HEK293 (cell line): Measurements from ENCODE around the gene UBAP2L.

Experiments used
- CTCF ChIA-PET: fragments of 350-600 bp; formaldehyde crosslinking; extraction: SDS; loops from one replicate; lab custom pipeline; 2021; ENCODE audit warnings: antibody characterized with exemption; lab: Yijun Ruan, JAX
- POLR2A ChIA-PET: fragments of 300-600 bp; formaldehyde crosslinking; extraction: SDS; loops from one replicate; lab custom pipeline; 2020; ENCODE audit warnings: antibody characterized with exemption, inconsistent platforms; lab: Yijun Ruan, JAX
- H3K27ac ChIP-seq: fragments of 200-500 bp; sonication (Bioruptor generic); 2 replicates; pipeline ENCODE4 v1.5.1; 2014; ENCODE audit warnings: low read depth, low read length, control low read depth, inconsistent platforms; ENCODE audit errors: extremely low read depth
- H3K36me3 ChIP-seq, 2 experiments: fragments of 200-500 bp in 1 of 2; sonication (Bioruptor generic) in 1 of 2; 1 replicate in 1 of 2; 2 replicates in 1 of 2; pipeline ENCODE4 v1.5.1; 2014 to 2017; ENCODE audit warnings: inconsistent platforms in 2 of 2, low read length in 2 of 2; ENCODE audit not compliant: control insufficient read depth in 2 of 2, insufficient read depth in 1 of 2
- H3K4me1 ChIP-seq: fragments of 200-500 bp; sonication (Bioruptor generic); 2 replicates; pipeline ENCODE4 v1.5.1; 2014; ENCODE audit warnings: mild to moderate bottlenecking, low read length, inconsistent platforms; ENCODE audit not compliant: control insufficient read depth, insufficient read depth
- H3K4me3 ChIP-seq: 2 replicates; pipeline ENCODE4 v1.5.1; 2011; ENCODE audit warnings: low read depth, mild to moderate bottlenecking, control low read depth, low read length, moderate library complexity
- H3K9me3 ChIP-seq: fragments of 200-500 bp; sonication (Bioruptor generic); 2 replicates; pipeline ENCODE4 v1.5.1; 2014; ENCODE audit warnings: low read depth, low read length, inconsistent platforms; ENCODE audit not compliant: control insufficient read depth, insufficient read depth
- HIC1 ChIP-seq: fragments of 450-650 bp; formaldehyde crosslinking; IDR thresholded peaks from 2 replicates; pipeline ENCODE4 v1.5.1; 2016; ENCODE audit warnings: missing biosample characterization, missing genetic modification characterization
- HOXC10 ChIP-seq: sonication (generic); formaldehyde crosslinking; IDR thresholded peaks from 2 replicates; pipeline ENCODE4 v1.8.1; 2023; ENCODE audit warnings: mild to moderate bottlenecking, missing genetic modification reagents
- TRIM28 ChIP-seq: IDR thresholded peaks from 2 replicates; pipeline ENCODE4 v1.6.1; 2011; ENCODE audit warnings: low read length, control low read depth, borderline replicate concordance
- ZBTB17 ChIP-seq: fragments of 450-650 bp; formaldehyde crosslinking; IDR thresholded peaks from 2 replicates; pipeline ENCODE4 v1.5.1; 2016; ENCODE audit warnings: missing biosample characterization, missing genetic modification characterization
- ZNF335 ChIP-seq: fragments of 450-650 bp; formaldehyde crosslinking; conservative IDR thresholded peaks from 2 replicates; pipeline ENCODE4 v1.5.1; 2016; ENCODE audit warnings: missing biosample characterization, missing genetic modification characterization
- ZNF350 ChIP-seq: fragments of 450-650 bp; formaldehyde crosslinking; IDR thresholded peaks from 2 replicates; pipeline ENCODE4 v1.5.0; 2017; ENCODE audit warnings: missing biosample characterization, mild to moderate bottlenecking, missing genetic modification characterization
- ZNF394 ChIP-seq: fragments of 450-650 bp; formaldehyde crosslinking; IDR thresholded peaks from 2 replicates; pipeline ENCODE4 v1.5.1; 2016; ENCODE audit warnings: missing biosample characterization, missing genetic modification characterization, mild to moderate bottlenecking, moderate library complexity, borderline replicate concordance
- ZNF449 ChIP-seq: fragments of 450-650 bp; formaldehyde crosslinking; IDR thresholded peaks from 2 replicates; pipeline ENCODE4 v1.5.1; 2017; ENCODE audit warnings: missing biosample characterization, mild to moderate bottlenecking, missing genetic modification characterization, moderate library complexity
- ZNF530 ChIP-seq: fragments of 450-650 bp; formaldehyde crosslinking; IDR thresholded peaks from 2 replicates; pipeline ENCODE4 v1.5.1; 2016; ENCODE audit warnings: low read depth, missing biosample characterization, missing genetic modification characterization
- ZNF660 ChIP-seq: fragments of 450-650 bp; IDR thresholded peaks from 2 replicates; pipeline ENCODE4 v1.5.1; 2018; ENCODE audit warnings: missing biosample characterization, mild to moderate bottlenecking, missing genetic modification characterization
- ZNF677 ChIP-seq: fragments of 450-650 bp; IDR thresholded peaks from 2 replicates; pipeline ENCODE4 v1.5.0; 2018; ENCODE audit warnings: missing biosample characterization, mild to moderate bottlenecking, missing genetic modification characterization, moderate library complexity
- ZNF776 ChIP-seq: fragments of 450-650 bp; formaldehyde crosslinking; IDR thresholded peaks from 2 replicates; pipeline ENCODE4 v1.5.0; 2017; ENCODE audit warnings: missing biosample characterization, missing genetic modification characterization, borderline replicate concordance
- ZNF785 ChIP-seq: fragments of 450-650 bp; formaldehyde crosslinking; IDR thresholded peaks from 2 replicates; pipeline ENCODE4 v1.5.1; 2016; ENCODE audit warnings: missing biosample characterization, missing genetic modification characterization
- TF ChIP-seq, protein P1 (sequence below): fragments of 450-650 bp; formaldehyde crosslinking; IDR thresholded peaks from 2 replicates; pipeline ENCODE4 v1.5.1; 2016; ENCODE audit warnings: missing biosample characterization, missing genetic modification characterization
- TF ChIP-seq, protein P2 (sequence below): fragments of 450-650 bp; formaldehyde crosslinking; IDR thresholded peaks from 2 replicates; pipeline ENCODE4 v1.5.1; 2016; ENCODE audit warnings: missing biosample characterization, missing genetic modification characterization
- TF ChIP-seq, protein P3 (sequence below): fragments of 450-650 bp; formaldehyde crosslinking; optimal IDR thresholded peaks from 2 replicates; pipeline ENCODE3; 2016; ENCODE audit warnings: missing biosample characterization, mild to moderate bottlenecking, missing genetic modification characterization

UBAP2L gene

DNA sequence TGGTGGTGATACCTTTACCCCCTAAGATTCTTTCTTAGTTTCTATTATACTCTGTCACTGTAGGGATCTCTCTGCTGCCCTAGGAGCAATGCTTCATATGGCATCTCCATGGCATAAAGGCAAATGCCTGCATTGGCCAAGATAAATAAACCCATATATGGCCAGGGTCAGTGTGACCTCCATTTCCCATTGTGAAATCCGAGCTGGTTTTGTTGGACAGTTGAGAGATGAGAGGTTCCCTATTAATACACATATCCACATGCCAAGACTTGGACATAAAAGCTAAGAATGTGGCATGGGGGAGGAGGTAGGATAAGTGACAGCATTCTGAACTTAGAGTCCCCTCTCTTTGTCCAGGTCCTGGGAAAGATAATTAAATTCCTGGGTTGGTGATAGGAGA, 30.2 kb upstream of the UBAP2L start (continued):
- TF ChIP-seq ZNF530 (tag by site-specific recombination) (no peak), ZNF785 (tag by site-specific recombination) (no peak), ZNF660 (no peak), HIC1 (no peak), ZNF776 (tag by site-specific recombination) (no peak), ZNF449 (tag by site-specific recombination) (no peak), HOXC10 (CRISPR knock-in tag) (no peak)
- TF ChIP-seq, protein P1, sequence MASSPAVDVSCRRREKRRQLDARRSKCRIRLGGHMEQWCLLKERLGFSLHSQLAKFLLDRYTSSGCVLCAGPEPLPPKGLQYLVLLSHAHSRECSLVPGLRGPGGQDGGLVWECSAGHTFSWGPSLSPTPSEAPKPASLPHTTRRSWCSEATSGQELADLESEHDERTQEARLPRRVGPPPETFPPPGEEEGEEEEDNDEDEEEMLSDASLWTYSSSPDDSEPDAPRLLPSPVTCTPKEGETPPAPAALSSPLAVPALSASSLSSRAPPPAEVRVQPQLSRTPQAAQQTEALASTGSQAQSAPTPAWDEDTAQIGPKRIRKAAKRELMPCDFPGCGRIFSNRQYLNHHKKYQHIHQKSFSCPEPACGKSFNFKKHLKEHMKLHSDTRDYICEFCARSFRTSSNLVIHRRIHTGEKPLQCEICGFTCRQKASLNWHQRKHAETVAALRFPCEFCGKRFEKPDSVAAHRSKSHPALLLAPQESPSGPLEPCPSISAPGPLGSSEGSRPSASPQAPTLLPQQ (tag by site-specific recombination), result no peak
- TF ChIP-seq, all 188 proteins: peak for 0

- TF ChIP-seq, protein P2, sequence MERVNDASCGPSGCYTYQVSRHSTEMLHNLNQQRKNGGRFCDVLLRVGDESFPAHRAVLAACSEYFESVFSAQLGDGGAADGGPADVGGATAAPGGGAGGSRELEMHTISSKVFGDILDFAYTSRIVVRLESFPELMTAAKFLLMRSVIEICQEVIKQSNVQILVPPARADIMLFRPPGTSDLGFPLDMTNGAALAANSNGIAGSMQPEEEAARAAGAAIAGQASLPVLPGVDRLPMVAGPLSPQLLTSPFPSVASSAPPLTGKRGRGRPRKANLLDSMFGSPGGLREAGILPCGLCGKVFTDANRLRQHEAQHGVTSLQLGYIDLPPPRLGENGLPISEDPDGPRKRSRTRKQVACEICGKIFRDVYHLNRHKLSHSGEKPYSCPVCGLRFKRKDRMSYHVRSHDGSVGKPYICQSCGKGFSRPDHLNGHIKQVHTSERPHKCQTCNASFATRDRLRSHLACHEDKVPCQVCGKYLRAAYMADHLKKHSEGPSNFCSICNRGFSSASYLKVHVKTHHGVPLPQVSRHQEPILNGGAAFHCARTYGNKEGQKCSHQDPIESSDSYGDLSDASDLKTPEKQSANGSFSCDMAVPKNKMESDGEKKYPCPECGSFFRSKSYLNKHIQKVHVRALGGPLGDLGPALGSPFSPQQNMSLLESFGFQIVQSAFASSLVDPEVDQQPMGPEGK (tag by site-specific recombination), result 0 out of 2 replicates have a peak, but pooled peaks have one; percentile 29
- TF ChIP-seq ZNF677 (tag by site-specific recombination), result no peak
- no peak for TF ChIP-seq ZNF394 (tag by site-specific recombination)
- no peak for TF ChIP-seq ZNF350
- 0 out of 2 replicates have a peak, but pooled peaks have one; percentile 20 for TF ChIP-seq ZNF335 (tag by site-specific recombination)
- no peak for TF ChIP-seq TRIM28
- TF ChIP-seq, protein P3, sequence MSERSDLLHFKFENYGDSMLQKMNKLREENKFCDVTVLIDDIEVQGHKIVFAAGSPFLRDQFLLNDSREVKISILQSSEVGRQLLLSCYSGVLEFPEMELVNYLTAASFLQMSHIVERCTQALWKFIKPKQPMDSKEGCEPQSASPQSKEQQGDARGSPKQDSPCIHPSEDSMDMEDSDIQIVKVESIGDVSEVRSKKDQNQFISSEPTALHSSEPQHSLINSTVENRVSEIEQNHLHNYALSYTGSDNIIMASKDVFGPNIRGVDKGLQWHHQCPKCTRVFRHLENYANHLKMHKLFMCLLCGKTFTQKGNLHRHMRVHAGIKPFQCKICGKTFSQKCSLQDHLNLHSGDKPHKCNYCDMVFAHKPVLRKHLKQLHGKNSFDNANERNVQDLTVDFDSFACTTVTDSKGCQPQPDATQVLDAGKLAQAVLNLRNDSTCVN (tag by site-specific recombination), result no peak
- TF ChIP-seq ZBTB17, result peak; percentile 66; the same call in 1 of the 2 replicates
- POLR2A ChIA-PET, result interaction anchor here (1.4 to 2.4 kb wide), 2 partner anchors 9 to 28 kb away, joined by 3 to 7 read pairs; partner anchors contain the start of gene UBAP2L
These were observed 28.7 kb upstream of the UBAP2L start, which contains the start of gene TPM3 for GRCh38 chr1:154191990-154192461. Gene TPM3, minus strand, starts transcription at chr1:154192100. Its CDS starts 82 bp downstream, at chr1:154192018.

More at GRCh38 chr1:154191990-154192461, 28.7 kb upstream of the UBAP2L start, which contains the start of gene TPM3:
- Histone ChIP-seq H3K27ac (no peak within 1 kb of the TSS), H3K36me3 (no peaks in the 10 kb centered on the region), H3K4me1 (peaks cover 3% of the 10 kb centered on the region), H3K4me3 (no peak within 1 kb of the TSS), H3K9me3 (no peaks in the 10 kb centered on the region)
- CTCF ChIA-PET, result interaction anchor here (0.6 to 2.4 kb wide), 2 partner anchors 143 to 386 kb away, joined by 4 to 11 read pairs; no protein-coding TSS in a partner anchor
